DND-41 (cell line): ENCODE data around the gene TAS2R40.
A peak's percentile ranks its signal among the peaks of the same experiment; 100 is the strongest.

ENCODE experiments used
- ATAC-seq: fragments of 200-7000 bp; cut with Tn5 transposase; 3 replicates; pipeline ENCODE4 v1.9.1; 2021; ENCODE audit warnings: low read depth; ENCODE audit not compliant: insufficient read depth
- DNase-seq: peaks from one replicate; pipeline ENCODE4 v3.0.0-alpha.2; 2020
- H2AFZ ChIP-seq: 2 replicates; pipeline ENCODE4 v1.6.0; 2012; ENCODE audit warnings: low read depth, low read length
- H3K27ac ChIP-seq: 2 replicates; pipeline ENCODE4 v1.5.1; 2012; ENCODE audit warnings: low read length, inconsistent platforms
- H3K27me3 ChIP-seq: fragments of 200-600 bp; sonication (generic); 2 replicates; pipeline ENCODE4 v1.6.0; 2012; ENCODE audit warnings: low read length, mild to moderate bottlenecking, inconsistent platforms; ENCODE audit not compliant: insufficient read depth, poor library complexity
- H3K36me3 ChIP-seq: 2 replicates; pipeline ENCODE4 v1.5.1; 2012; ENCODE audit warnings: low read length, inconsistent platforms; ENCODE audit not compliant: insufficient read depth
- H3K4me1 ChIP-seq: 2 replicates; pipeline ENCODE4 v1.5.1; 2012; ENCODE audit warnings: mild to moderate bottlenecking, low read length; ENCODE audit not compliant: insufficient read depth
- H3K4me2 ChIP-seq: 2 replicates; pipeline ENCODE4 v1.6.0; 2012; ENCODE audit warnings: mild to moderate bottlenecking, moderate library complexity, low read length, inconsistent platforms; ENCODE audit not compliant: insufficient read depth
- H3K4me3 ChIP-seq, 2 experiments: fragments of 200-600 bp in 1 of 2; shearing (Covaris generic) in 1 of 2; 2 replicates each; pipeline ENCODE4 v1.5.1; 2012 to 2016; ENCODE audit warnings: inconsistent platforms in 2 of 2, low read length in 2 of 2, mild to moderate bottlenecking in 2 of 2, low read depth in 1 of 2, moderate library complexity in 1 of 2
- H3K79me2 ChIP-seq: 2 replicates; pipeline ENCODE4 v1.6.0; 2012; ENCODE audit warnings: low read length, inconsistent platforms; ENCODE audit not compliant: insufficient read depth
- H3K9ac ChIP-seq: 2 replicates; pipeline ENCODE4 v1.6.0; 2012; ENCODE audit warnings: low read depth, mild to moderate bottlenecking, inconsistent platforms, low read length, moderate library complexity
- H3K9me3 ChIP-seq: 2 replicates; pipeline ENCODE4 v1.5.1; 2012; ENCODE audit warnings: low read length, moderate library complexity, mild to moderate bottlenecking, inconsistent platforms; ENCODE audit not compliant: insufficient read depth, severe bottlenecking
- H4K20me1 ChIP-seq: 2 replicates; pipeline ENCODE4 v1.6.0; 2012; ENCODE audit warnings: low read length; ENCODE audit not compliant: insufficient read depth
- CTCF ChIP-seq: IDR thresholded peaks from 2 replicates; pipeline ENCODE4 v1.5.1; 2012; ENCODE audit warnings: borderline replicate concordance, low read length, moderate library complexity, mild to moderate bottlenecking; ENCODE audit not compliant: poor library complexity, severe bottlenecking; ENCODE audit errors: extremely low read depth
- EZH2 ChIP-seq: IDR thresholded peaks from 3 replicates; pipeline ENCODE4 v1.6.1; 2012; ENCODE audit warnings: borderline replicate concordance, low read depth, mild to moderate bottlenecking, moderate library complexity, low read length, inconsistent platforms; ENCODE audit not compliant: severe bottlenecking

TAS2R40 gene

GRCh38 chr7:143214789-143215679 lies 6.8 kb upstream of the TAS2R40 start:
- no peaks in the 10 kb centered on the region for H4K20me1 ChIP-seq
- H3K27ac ChIP-seq, result peak overlapping the region; percentile 61
- H3K79me2 ChIP-seq, result no peaks in the 10 kb centered on the region
- TF ChIP-seq CTCF (peak; percentile 100), EZH2 (no peak)
- ATAC-seq (peak; percentile 93), DNase-seq (peak; percentile 78)
- no peaks in the 10 kb centered on the region for H3K9me3 ChIP-seq
- H3K4me2 ChIP-seq, result no peak overlapping the region
- H3K36me3 ChIP-seq, result no peaks in the 10 kb centered on the region
- peaks cover 19% of the 10 kb centered on the region for H3K4me1 ChIP-seq
- H2AFZ ChIP-seq, result no peak overlapping the region
- H3K9ac ChIP-seq, result peak overlapping the region; percentile 11; the same call in 1 of the 2 replicates
- no peak overlapping the region for H3K4me3 ChIP-seq
- H3K27me3 ChIP-seq, result no peaks in the 10 kb centered on the region

DNA sequence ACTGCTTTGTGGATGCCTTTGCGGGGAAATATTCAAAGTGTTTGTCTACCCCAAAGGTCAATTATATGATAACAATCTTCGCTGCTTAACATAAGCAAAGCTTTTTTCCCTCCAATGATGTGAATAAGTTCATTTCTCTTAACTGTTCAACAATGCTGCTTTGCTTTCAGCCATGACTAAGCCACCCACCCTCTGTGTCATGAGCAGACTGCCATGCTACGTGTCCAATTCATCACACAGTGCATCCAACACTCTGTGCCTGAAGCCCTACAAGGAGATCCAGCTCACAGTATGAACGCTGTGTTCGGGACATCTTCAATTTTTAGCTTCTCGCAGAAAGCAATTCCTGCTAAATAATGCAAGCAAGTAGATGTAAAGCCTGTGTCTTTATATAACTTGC lies 5.7 kb upstream of the TAS2R40 start:
- Histone ChIP-seq H3K9ac (no peak overlapping the region), H3K9me3 (no peaks in the 10 kb centered on the region), H2AFZ (no peak overlapping the region), H3K4me2 (no peak overlapping the region), H3K4me3 (no peak overlapping the region), H3K27me3 (no peaks in the 10 kb centered on the region), H3K36me3 (no peaks in the 10 kb centered on the region), H3K79me2 (no peaks in the 10 kb centered on the region), H3K27ac (no peak overlapping the region), H3K4me1 (peaks cover 19% of the 10 kb centered on the region), H4K20me1 (no peaks in the 10 kb centered on the region)
- TF ChIP-seq EZH2 (no peak), CTCF (no peak)
- ATAC-seq (no peak), DNase-seq (no peak)

DNA sequence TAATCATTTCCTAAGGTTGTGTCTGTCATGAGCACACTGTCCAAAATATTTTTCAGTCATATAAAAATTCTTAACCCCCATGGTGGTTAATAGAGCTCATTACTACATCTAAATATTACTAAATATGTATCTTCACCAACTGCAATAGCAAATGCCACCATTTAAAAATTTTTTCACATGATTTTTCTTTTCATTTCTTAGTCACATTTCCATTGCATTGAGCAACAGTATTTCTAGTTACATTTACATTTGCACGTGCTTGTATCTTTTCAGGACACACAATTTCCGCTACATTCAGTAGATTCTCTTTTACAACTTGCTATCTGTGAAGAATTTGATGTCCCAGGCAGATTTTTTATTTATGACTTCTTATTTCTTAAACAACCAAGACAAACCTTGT lies 5.2 kb upstream of the TAS2R40 start:
- Histone ChIP-seq H3K9ac (no peak overlapping the region), H3K27ac (no peak overlapping the region), H3K27me3 (no peaks in the 10 kb centered on the region), H2AFZ (no peak overlapping the region), H3K36me3 (no peaks in the 10 kb centered on the region), H4K20me1 (no peaks in the 10 kb centered on the region), H3K4me3 (no peak overlapping the region), H3K9me3 (no peaks in the 10 kb centered on the region), H3K79me2 (no peaks in the 10 kb centered on the region), H3K4me1 (peaks cover 19% of the 10 kb centered on the region), H3K4me2 (no peak overlapping the region)
- no peak for TF ChIP-seq CTCF
- no peak for TF ChIP-seq EZH2
- ATAC-seq (no peak), DNase-seq (no peak)
